CD4-positive, alpha-beta T cell treated with Interleukin-6 at 100 ng/mL for 8 hours (primary cell): ENCODE results near the gene KCNB1.

Experiments used
- DNase-seq: peaks from one replicate; pipeline ENCODE4 v3.0.0-alpha.2; 2020; ENCODE audit warnings: mixed read lengths, low spot score

The KCNB1 gene

GRCh38 chr20:49482621-49483017 is at the start of gene KCNB1:
Gene KCNB1 (minus strand): TSS chr20:49482668. CDS start chr20:49482480, 188 bp downstream.
- DNase-seq = peak; percentile 2

DNA sequence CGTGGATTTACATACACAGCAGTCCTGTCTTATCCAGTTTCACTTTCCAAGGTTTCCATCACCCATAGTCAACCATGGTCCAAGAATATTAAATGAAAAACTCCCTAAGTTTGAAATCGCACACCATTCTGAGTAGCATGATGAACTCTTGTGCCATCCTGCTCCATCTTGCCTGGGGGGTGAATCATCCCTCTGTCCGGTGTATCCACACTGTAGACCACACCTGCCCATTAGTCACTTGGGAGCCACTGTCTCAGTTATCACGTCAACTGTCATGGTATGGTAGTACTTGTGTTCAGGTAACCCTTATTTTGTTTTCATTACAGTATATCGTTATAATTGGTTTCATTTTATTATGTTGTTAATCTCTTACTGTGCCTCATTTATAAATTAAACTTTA is 47.0 kb upstream of the KCNB1 start:
- DNase-seq = no peak

- DNase-seq = no peak
Observed at GRCh38 chr20:49526568-49526967, 44.1 kb upstream of the KCNB1 start.

- no peak for DNase-seq
Observed at GRCh38 chr20:49526056-49526455, 43.6 kb upstream of the KCNB1 start.

DNA sequence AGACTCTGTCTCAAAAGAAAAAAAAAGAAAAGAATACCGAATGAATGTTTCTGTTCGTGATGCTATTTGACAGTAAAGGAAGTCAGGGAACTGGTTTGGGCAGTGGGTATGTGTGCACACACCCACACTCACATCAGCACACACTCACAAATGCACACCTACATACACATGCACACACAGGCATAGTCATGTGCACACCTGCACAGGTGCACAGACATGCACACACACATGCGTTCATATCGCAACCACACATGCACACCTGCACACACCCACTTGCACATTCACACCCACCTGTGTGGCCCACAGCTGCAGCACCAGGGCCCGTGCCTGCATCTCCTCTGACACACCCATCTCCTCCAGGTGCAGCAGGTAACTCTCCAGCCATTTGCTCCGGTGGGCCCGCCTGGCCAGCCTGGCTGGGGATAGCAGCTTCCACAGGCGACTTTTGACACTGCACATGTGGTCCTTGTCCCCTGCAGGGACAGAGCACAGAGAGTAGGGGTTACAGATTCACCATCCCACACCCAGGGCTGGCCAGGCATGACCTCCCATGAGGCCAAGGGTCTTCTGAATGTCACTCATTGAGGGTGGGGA is 41.4 kb upstream of the KCNB1 start:
- no peak for DNase-seq

GRCh38 chr20:49521356-49521755 is 38.9 kb upstream of the KCNB1 start:
- DNase-seq = no peak

DNA sequence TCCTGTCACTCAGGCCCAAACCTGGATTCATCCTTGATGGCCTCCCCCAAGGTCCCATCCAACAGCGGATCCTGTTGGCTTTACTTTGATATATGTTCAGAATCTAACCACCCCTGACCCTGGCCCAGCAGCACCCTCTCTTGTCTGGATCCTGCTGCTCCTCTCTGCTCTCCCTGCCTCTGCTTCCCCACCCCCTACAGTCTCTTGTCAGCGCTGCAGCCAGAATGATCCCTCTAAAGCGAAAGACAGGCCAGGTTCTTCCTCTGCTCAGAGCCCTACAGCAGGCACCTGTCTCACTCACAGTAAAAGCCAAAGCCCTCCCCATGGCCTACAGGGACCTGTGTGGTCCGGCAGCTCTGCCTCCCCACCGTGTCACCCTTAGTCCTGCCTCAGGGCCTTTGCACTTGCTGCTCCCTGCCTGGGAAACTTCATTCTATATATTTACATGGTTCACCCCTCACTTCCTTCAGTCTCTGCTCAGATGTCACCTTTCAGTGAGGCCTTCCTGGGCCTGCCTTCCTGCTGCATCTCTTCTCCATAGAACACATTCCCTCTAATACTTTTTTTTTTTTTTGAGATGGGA is 37.4 kb upstream of the KCNB1 start:
- no peak for DNase-seq

GRCh38 chr20:49519212-49519712 is 36.8 kb upstream of the KCNB1 start:
- no peak for DNase-seq

GRCh38 chr20:49518576-49518975 is 36.1 kb upstream of the KCNB1 start:
- no peak for DNase-seq

GRCh38 chr20:49517805-49518100 is 35.3 kb upstream of the KCNB1 start:
- DNase-seq = no peak

GRCh38 chr20:49516916-49517804 is 34.7 kb upstream of the KCNB1 start:
- no peak for DNase-seq

- DNase-seq = no peak
Observed at GRCh38 chr20:49515586-49515985, 33.1 kb upstream of the KCNB1 start.

GRCh38 chr20:49513517-49513916 is 31.0 kb upstream of the KCNB1 start:
- DNase-seq = no peak

GRCh38 chr20:49513009-49513408 is 30.5 kb upstream of the KCNB1 start:
- DNase-seq = no peak

GRCh38 chr20:49511788-49512525 is 29.5 kb upstream of the KCNB1 start:
- no peak for DNase-seq

DNA sequence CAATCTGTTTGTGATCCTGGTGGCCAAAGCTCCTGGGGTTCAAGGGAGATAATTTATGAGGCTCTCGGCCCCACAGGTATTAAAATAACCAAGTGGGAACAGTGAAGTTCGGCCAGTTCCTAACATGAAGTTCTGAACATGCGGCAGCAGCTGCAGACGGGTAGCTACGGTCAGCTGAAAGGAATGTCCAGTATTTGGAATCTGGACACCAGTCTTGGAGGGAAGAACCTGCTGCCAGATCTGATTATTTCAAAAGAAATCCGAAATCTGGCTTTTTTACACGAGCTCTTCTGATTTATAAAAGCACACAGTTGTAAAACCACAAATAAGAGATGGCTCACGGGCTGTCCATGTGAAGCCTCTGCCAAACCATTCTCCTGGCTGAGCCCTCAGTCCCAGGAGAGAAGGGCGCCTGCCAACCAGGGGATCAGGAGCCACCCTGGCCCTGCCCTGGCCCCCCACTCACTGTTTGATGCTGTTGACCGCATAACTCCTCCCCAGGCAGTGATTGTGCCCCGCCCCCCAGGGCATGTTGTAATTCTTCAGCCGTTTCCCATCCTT is 28.2 kb upstream of the KCNB1 start:
- no peak for DNase-seq

DNA sequence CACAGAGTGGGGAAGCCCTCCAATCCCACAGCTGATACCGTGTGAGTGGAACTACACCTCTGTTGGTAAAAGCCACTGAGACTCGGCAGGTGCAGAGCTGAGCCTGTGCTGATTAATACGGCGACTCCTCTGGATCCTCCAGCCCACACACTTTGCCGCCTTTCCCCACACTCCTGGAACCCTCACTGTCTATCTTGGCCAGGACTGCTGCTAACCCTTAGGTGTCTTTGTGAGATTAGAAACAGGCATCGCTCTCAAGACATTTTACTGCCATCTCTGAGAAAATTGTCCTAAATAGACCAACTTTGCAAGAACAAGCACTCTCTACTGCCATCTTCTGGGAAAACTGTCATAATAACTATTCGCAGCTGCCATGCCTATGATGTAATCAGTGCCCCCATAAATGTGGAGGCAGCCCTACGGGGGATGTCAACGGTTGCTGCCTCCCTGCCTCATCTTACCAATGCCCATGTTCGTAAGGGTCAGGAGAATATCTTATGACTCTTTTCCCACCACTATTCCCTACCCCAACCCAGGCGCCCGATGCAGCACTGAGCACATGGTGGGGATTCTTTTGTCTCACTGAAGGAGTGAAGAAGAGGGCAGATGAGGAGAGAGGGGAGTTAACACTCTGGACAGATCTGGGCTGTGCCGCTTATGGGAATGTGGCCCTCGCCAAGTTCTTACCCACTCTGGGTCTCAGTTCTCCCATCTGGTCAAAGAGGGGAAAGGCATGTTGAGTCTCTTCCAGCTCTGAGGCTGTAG is 26.1 kb upstream of the KCNB1 start:
- DNase-seq = no peak

- no peak for DNase-seq
Observed at GRCh38 chr20:49507741-49508434, 25.4 kb upstream of the KCNB1 start.

- DNase-seq = no peak
Observed at GRCh38 chr20:49505518-49505917, 23.1 kb upstream of the KCNB1 start.

- no peak for DNase-seq
Observed at GRCh38 chr20:49503176-49503575, 20.7 kb upstream of the KCNB1 start.

- DNase-seq = no peak
Observed at GRCh38 chr20:49501917-49502316, 19.4 kb upstream of the KCNB1 start.
